HG02943 (cell line): ENCODE data around the gene SCFD2.
A peak's percentile ranks its signal among the peaks of the same experiment; 100 is the strongest.
"Not testable (repeated sequence)": the region's sequence is repeated elsewhere in the genome, so short reads cannot be mapped to it uniquely, and the experiment has no call there.

Source experiments
- ATAC-seq: cut with Tn5 transposase; IDR thresholded peaks from one replicate; pipeline ENCODE4 v1.9.1; 2021; ENCODE audit warnings: mild to moderate bottlenecking, low read depth, moderate library complexity; ENCODE audit not compliant: unreplicated experiment

Gene SCFD2

DNA sequence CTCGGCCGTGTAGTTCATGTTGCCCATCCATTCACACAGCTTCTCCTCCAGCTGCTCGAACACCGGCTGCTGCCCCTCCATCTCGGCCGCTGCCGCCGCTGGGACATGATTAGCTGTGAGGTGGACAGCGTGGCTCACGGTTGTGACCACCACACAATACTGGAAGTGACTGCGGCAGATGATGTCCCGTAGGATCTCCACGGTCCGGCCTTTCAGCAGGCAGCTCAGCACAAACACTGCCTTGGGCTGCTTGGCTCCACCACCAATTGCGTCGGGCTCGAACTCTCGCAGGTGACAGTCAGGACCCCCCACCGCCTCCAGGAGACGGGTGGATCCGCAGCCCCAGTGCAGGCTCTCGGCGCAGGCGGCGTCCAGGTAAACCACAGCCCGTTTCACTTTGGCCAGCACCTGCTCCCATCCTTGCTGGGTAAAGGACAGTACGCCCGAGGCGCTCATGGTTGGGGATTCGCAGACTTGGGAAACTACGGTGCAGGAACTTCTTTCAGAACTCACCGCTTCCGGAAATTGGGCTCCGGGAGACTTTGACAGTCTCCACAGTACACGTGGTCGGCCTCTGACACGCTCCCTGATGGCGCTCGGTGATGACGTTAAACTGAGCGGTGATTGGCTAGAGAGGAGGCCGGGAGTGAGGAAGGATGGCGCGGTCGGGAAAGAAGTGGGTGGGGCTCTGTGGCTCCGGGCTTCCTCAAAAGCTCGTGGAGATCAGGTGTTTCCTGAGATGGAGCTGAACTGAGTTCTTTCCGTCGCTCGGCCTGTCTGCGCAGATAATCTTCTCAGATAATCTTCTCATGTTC is at the start of gene SCFD2:
Gene SCFD2 (minus strand): TSS at position 576 of the 815 bp plus-strand sequence.
- ATAC-seq: peak; percentile 97

GRCh38 chr4:53409479-53409878 is 43.6 kb upstream of the SCFD2 start:
- ATAC-seq: not testable (repeated sequence)

- ATAC-seq: no peak
Observed at GRCh38 chr4:53380221-53380620, 14.4 kb upstream of the SCFD2 start.

GRCh38 chr4:53378171-53378482 is 12.3 kb upstream of the SCFD2 start:
- peak; percentile 39 for ATAC-seq

DNA sequence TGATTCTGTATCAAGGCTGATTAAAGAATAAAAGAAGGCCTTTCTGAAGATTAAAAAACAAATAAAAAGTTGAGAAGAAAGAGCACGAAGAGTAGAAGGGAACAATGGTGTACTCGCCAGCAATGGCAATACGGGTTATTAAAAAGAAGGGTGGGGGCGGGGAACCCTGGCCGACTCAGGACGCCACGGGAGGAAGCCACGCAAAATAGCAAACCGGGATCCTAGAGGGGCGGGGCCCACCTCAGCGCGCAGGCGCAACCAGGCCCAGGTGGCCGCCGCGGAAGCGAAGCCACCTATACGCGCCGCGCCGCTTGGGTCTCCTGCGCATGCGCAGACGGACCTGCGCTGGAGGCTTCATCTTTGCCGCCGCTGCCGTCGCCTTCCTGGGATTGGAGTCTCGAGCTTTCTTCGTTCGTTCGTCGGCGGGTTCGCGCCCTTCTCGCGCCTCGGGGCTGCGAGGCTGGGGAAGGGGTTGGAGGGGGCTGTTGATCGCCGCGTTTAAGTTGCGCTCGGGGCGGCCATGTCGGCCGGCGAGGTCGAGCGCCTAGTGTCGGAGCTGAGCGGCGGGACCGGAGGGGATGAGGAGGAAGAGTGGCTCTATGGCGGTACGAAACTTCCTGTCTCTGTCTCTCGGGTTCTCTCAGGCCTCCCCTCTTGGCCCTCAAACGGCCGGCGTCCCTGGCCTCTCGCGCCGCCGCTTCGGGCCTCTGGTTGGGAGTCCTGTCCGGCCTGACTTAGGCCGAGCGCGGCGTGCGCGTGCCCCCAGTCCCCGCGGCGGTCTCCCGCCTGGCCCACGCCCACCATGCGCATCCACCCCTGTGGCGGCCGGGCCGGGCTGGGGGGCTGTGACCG is 11.7 kb upstream of the SCFD2 start, which contains the start of gene FIP1L1:
Gene FIP1L1 (plus strand): TSS at position 323 of the 852 bp plus-strand sequence. CDS start 198 bp downstream, at position 521.
- ATAC-seq: peak; percentile 84

- ATAC-seq: no peak
Observed at GRCh38 chr4:53376900-53377299, 11.0 kb upstream of the SCFD2 start.

DNA sequence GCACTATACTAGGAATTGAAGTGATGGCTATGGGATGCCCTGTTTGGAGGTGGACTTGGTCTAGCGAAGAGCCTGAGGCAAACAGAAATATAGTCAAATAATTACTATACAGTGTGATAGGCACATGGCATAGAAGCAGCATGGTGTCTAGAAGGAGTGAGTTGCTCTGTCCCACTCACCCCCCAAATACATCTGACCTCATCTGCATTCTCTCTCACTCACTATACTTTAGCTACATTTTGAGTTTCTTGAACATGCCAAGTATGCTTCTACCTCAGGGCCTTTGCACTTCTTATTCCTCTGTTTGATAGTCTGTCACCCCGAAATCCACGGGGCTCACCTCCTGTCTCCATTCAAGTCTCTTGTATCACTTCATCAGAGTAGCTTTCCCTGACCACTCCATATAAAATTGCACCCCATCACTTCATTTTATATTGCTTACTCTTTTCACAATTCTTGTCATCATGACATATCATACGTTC is 9.0 kb upstream of the SCFD2 start:
- no peak for ATAC-seq

- no peak for ATAC-seq
Observed at GRCh38 chr4:53371843-53372521, 6.1 kb upstream of the SCFD2 start.

DNA sequence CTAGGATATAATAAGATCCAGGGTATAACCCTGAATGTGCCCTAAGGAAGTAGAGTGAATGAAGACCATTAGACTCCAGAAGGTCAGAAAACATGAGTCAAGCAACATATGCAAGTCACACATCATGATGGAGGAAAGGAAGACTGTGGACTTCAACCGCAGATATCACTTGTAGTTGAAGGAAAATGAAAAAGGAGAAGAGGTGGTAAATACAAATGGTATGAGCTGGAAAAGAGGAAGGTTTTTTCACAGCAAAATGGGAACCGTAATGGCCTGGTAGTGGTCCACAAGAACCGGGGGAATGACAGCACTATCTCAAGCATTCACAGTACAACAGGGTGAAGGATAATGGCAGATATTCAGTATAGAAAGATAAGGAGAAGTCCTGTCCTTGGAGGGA is 5.2 kb upstream of the SCFD2 start:
- ATAC-seq: no peak

DNA sequence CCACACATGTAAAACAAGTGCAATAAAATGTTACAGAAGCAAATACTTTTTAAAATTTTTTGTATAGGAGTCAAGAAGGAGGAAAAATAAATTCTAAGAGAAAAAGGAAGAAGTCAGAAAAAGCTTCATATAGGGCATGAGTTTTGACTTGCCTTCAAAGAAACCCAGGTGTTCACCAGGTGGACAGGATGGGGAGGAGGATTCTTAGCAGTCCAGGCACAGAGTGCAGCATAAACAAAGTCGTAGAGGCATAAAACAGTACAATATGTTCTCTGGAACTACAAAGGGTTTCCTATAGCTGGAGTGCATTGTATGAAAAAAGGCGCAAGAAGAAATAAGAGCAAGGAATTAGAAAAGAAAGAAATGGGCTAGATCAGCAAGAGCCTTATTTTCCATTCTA is 1.9 kb upstream of the SCFD2 start:
- no peak for ATAC-seq

DNA sequence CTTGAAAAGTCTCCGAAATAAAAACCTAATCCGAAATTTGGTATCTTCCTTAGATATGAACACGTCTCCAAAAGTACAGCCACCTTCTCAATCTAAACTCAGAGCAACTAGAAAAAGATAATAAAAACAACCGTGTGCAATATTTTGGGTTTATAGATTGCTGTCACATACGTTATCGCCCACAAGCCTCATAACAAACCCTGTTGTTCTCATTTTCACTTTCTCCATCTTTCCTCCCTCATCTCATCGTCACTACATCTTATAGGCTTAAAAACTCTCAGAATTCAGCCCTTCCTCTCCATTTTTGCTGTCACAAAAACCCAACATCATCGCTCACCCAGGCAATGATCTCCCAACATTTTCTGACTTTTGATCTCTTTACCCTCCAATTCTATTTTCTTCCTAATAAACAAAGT is 448 bp upstream of the SCFD2 start:
- peak; percentile 24 for ATAC-seq

GRCh38 chr4:53365121-53365485 is 758 bp downstream of the SCFD2 start:
- ATAC-seq: no peak

DNA sequence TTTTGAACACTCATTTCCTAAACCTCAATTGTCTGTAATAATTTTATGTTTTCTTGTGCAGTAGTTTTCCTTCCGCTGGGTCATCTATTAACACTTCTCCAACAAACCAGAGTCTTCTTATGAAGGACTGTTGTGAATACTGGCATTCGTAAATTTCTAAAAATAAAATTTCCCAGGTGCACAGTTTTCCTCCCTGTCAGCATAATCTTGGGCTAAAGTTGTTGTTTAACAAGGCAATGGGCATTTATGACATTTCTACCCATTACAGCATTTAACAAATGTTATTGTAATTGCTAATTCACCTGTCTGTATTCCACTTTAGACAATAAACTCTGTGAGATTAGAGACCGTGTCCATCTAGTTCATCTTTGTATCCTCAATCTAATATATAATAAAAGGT is 1.2 kb downstream of the SCFD2 start:
- ATAC-seq: no peak

GRCh38 chr4:53362093-53362492 is 3.8 kb downstream of the SCFD2 start:
- ATAC-seq: no peak

DNA sequence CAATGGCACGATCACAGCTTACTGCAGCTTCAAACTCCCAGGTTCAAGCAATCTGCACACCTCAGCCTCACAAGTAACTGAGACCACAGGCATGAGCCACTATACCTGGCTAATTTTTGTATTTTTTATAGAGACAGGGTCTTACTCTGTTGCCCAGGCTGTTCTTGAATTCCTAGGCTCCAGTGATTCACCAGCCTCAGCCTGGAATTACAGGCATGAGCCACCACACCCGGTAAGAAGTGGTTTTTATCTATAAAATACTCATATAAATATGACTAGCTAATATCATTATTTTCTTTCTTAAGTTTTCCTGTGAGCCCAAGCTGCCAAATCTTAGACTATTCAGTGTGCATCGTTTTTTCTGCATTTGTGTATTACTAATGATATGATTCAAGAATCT is 4.4 kb downstream of the SCFD2 start:
- no peak for ATAC-seq

GRCh38 chr4:53355930-53356521 is 9.8 kb downstream of the SCFD2 start:
- ATAC-seq: no peak

DNA sequence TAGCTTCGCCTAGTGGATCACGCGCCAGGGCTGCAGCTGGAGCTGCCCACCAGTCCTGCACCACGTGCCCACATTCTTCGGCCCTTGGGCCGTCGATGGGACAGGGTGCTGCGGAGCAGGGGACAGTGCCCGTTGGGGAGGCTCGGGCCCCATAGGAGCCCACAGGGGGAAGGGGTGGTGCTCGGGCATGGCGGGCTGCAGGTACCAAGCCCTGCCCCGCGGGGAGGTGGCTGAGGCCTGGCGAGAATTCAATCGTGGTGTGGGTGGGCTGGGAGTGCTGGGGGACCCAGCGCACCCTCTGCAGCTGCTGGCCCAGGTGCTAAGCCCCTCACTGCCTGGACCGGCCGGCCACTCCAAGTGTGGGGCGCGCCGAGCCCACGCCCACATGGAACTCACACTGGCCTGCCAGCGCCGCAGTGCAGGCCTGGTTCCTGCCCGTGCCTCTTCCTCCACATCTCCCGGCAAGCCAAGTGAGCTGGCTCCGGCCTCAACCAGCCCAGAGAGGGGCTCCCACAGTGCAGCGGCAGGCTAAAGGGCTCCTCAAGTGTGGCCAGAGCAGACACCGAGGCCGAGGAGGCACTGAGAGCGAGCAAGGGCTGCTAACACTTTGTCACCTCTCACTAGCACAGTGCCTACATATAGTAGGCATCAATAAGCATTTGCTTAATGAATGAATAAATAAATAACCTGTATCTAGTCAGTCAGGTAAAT is 11.7 kb downstream of the SCFD2 start:
- no peak for ATAC-seq

- no peak for ATAC-seq
Observed at GRCh38 chr4:53349091-53349491, 16.8 kb downstream of the SCFD2 start.

DNA sequence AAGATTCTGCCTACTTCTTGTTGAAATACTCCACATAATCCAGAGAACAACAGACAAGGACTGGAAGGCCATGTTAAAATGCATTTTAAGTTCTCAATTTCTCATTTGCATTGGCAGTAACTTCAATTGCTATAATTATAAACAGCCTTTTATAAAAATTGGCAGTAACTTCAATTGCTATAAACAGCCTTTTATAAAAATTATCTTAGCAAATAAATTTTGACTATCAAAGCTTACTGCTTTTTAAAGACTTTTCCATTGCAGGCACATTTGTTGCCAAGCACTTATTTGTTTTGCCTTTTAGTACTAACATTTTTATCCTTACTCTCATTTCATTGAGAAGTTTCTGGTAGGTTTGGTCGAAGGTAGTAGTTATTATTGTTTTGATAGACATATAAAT is 17.8 kb downstream of the SCFD2 start:
- no peak for ATAC-seq
